Loucy (cell line): ENCODE measurements around the gene CSF1R.

ENCODE experiments used
- EZH2phosphoT487 ChIP-seq: fragments of 200-600 bp; IDR thresholded peaks from 2 replicates; pipeline ENCODE4 v1.6.1; 2018; ENCODE audit warnings: antibody characterized with exemption, mild to moderate bottlenecking, moderate library complexity, borderline replicate concordance
- TF ChIP-seq, protein P1 (sequence below): fragments of 200-600 bp; sonication (generic); conservative IDR thresholded peaks from 2 replicates; pipeline ENCODE4 v1.5.1; 2014; ENCODE audit warnings: mild to moderate bottlenecking, antibody characterized with exemption, low read length

DNA sequence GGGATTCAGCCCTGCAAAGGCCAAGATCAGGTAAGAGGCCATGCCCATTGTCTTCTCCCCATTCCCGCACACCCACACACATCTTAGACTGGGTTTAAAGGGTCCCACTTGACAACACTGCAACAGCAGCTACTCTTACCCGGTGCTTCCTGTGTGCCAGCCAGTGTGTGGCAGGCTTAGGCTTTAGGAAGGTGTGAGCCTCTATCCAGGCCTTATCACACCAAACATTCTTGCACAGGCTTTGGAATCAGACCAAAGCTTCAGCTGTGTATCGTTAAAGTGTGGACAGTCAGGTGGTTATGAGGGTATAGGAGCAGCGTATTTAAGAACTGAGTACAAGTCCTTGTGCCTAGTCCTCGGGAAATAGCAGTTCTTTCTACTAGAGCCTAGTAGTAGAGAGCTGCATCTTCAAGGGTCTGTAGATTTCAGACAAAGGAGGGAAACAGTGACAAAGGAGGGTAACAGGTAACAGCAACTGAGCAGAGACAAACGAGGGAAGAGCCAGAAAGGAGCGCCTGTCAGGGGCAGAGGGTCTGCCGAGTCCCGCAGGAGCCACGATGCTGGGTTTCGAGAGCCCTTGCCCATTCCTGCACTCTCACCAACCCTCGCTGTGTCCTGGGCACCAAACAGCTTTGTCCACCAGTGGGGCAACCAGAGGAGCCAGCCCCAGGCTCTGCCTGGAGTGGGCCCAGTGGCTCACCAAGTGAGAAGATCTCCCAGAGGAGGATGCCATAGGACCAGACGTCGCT lies 30.9 kb downstream of the CSF1R start:
- TF ChIP-seq, protein P1, sequence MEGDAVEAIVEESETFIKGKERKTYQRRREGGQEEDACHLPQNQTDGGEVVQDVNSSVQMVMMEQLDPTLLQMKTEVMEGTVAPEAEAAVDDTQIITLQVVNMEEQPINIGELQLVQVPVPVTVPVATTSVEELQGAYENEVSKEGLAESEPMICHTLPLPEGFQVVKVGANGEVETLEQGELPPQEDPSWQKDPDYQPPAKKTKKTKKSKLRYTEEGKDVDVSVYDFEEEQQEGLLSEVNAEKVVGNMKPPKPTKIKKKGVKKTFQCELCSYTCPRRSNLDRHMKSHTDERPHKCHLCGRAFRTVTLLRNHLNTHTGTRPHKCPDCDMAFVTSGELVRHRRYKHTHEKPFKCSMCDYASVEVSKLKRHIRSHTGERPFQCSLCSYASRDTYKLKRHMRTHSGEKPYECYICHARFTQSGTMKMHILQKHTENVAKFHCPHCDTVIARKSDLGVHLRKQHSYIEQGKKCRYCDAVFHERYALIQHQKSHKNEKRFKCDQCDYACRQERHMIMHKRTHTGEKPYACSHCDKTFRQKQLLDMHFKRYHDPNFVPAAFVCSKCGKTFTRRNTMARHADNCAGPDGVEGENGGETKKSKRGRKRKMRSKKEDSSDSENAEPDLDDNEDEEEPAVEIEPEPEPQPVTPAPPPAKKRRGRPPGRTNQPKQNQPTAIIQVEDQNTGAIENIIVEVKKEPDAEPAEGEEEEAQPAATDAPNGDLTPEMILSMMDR, result no peak
- no peak for TF ChIP-seq EZH2phosphoT487
